Measurements from ENCODE around the gene KBTBD13.
A peak's percentile ranks its signal among the peaks of the same experiment; 100 is the strongest.
"Not testable (repeated sequence)": the region's sequence is repeated elsewhere in the genome, so short reads cannot be mapped to it uniquely, and the experiment has no call there.

Gene KBTBD13

DNA sequence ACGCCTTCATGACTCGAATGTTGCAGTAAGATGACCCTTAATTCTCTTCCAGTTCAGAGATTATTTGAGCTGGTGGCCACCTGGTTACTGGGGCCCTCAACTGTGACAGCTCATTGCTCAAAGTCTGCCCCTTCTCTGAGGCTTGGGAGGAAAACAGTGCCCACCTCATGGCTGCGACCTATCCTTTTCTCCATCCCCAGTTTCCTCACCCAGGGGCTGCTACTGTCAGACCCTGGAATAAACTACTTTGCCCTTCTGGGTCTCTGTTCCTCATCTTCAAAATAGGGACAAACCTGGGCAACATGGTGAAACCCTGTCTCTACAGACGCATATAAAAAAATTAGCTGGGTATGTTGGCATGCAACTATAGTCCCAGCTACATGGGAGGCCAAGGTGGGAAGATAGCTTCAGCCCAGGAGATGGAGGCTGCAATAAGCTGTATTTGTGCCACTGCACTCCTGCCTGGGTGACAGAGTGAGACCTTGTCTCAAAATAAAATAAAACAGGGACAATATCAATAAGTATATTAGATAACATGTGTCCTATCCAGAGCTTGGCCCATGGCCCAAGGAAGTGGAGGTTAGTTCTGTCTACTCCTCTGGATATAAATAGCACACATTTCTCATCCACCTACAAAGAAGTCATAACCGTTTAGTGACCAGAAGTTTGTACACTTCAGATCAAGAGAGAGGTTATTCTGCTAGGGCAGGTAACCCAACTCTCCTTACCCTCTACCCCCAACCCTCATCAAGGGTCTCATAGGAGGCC, 6.6 kb upstream of the KBTBD13 start:
- DNase-seq (ENCODE audit: low spot score): no peak

DNA sequence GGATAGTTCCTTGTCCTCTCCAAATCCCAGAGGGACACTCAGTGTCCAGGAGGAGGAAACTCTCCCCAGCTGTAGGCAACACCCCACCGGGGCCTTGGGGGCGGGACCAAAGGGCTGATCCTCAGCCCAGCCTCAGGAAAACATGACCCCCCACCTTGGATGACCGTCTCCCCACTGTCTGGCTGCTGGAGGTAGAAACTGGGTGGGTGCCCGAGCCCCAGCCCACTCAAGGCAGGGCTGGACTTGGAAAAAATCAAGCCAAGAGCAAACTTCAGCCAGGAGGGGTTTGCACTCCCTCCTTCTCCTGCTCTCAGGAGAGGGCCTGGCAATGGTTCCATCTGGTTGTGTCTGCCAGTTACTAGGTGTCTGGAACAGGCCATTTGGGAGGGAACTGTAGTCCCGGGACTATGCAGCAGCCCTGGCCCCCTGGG, 5.2 kb upstream of the KBTBD13 start:
- no peak for DNase-seq (ENCODE audit: low spot score)

DNA sequence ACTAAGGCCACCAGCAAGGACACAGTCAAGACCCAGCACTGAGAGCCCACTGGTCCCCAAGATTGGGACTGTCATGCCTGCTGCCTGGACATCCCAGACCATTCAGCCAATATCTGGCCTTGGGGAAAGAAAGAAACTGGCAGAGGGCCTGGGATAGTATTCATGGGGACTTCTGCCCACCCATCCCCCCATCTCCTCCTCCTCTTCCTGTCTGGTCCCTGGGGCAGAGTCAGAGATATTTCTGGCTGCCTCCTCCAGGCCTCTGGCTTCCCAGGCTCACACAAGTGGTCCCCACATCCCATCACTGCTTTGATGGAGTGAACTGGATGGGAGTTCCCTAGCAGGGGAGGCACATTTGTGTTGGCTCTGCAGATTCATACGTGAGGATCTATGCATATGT, 4.5 kb upstream of the KBTBD13 start:
- DNase-seq (ENCODE audit: low spot score): no peak

DNA sequence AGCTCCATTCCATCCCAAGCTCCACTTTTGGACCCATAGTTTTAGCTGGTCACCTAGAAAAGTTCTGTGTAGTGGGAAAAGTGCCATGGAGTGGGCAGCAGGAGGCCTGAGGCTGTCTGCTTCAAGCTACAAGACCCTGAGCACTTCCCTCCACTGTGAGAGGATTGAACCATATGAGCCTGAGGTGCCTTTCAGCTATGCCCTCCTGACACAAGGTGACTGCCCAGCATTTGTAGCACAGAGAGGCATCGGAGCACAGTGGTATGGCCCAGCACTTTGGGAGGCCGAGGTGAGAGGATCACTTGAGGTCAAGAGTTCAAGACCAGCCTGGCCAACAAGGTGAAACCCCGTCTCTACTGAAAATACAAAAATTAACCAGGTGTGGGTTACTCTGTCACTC, 3.9 kb upstream of the KBTBD13 start:
- no peak for DNase-seq (ENCODE audit: low spot score)

DNA sequence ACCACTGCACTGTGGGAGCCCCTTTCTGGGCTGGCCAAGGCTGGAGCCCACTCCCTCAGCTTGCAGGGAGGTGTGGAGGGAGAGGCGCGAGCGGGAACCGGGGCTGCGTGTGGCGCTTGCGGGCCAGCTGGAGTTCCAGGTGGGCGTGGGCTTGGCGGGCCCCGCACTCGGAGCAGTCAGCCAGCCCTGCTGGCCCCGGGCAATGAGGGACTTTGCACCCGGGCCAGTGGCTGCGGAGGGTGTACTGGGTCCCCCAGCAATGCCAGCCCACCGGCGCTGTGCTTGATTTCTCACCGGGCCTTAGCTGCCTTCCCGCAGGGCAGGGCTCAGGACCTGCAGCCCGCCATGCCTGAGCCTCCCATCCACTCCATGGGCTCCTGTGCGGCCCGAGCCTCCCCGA, 1.6 kb upstream of the KBTBD13 start:
- not testable (repeated sequence) for DNase-seq (ENCODE audit: low spot score)

DNA sequence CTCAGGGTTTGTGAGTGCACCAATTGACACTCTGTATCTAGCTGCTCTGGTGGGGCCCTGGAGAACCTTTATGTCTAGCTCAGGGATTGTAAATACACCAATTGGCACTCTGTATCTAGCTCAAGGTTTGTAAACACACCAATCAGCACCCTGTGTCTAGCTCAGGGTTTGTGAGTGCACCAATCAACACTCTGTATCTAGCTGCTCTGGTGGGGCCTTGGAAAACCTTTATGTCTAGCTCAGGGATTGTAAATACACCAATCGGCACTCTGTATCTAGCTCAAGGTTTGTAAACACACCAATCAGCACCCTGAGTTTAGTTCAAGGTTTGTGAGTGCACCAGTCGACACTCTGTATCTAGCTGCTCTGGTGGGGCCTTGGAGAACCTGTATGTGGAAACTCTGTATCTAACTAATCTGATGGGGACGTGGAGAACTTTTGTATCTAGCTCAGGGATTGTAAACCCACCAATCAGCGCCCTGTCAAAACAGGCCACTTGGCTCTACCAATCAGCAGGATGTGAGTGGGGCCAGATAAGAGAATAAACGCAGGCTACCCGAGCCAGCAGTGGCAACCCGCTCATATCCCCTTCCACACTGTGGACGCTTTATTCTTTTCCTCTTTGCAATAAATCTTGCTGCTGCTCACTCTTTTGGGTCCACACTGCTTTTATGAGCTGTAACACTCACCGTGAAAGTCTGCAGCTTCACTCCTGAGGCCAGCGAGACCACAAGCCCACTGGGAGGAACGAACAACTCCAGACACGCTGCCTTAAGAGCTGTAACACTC, 745 bp upstream of the KBTBD13 start:
- not testable (repeated sequence) for DNase-seq (ENCODE audit: low spot score)

DNA sequence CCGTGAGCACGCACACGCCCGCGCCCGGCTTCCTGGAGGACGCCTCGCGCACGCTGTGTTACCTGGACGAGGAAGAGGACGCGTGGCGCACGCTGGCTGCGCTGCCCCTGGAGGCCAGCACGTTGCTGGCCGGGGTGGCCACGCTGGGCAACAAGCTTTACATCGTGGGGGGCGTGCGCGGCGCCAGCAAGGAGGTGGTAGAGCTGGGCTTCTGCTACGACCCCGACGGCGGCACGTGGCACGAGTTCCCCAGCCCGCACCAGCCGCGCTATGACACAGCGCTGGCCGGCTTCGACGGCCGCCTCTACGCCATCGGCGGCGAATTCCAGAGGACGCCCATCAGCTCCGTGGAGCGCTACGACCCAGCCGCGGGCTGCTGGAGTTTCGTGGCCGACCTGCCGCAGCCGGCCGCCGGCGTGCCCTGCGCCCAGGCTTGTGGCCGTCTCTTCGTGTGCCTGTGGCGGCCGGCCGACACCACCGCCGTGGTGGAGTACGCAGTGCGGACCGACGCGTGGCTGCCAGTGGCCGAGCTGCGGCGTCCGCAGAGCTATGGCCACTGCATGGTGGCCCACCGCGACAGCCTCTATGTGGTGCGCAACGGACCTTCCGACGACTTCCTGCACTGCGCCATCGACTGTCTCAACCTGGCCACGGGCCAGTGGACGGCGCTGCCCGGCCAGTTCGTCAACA, 890 bp downstream of the KBTBD13 start:
- no peak for DNase-seq (ENCODE audit: low spot score)

DNA sequence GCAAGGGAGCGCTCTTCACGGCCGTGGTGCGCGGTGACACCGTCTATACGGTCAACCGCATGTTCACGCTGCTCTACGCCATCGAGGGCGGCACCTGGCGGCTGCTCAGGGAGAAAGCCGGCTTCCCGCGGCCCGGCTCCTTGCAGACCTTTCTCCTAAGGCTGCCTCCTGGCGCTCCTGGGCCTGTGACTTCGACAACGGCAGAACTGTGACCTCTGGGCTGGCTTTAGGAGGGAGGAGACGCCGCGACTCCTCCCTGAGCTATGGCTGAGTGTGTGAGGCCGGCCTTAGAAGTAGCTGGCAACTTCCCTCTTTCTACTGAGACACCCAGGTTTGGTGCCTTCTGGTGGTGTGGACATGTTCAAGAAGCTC, 1.4 kb downstream of the KBTBD13 start:
- DNase-seq (ENCODE audit: low spot score): no peak

DNA sequence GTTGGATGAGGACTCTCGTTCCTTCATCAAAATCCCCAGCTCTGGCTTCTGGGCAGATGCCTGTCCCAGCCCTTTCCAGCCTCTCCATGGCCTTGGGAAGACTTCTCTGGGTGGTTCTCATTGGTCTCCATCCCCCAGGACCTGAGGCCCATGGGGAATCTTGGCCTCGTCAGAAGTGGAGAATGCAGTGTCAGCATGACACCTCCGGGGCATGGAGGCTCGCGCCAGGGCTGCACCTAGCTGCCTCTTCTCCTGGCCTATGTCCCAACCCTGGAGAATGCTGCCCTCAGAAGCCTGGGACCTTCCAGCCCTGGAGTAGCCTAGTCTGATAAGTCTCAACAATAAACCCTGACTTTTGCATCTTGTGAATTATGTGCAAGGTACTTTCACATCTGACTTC, 3.0 kb downstream of the KBTBD13 start:
- no peak for DNase-seq (ENCODE audit: low spot score)

DNA sequence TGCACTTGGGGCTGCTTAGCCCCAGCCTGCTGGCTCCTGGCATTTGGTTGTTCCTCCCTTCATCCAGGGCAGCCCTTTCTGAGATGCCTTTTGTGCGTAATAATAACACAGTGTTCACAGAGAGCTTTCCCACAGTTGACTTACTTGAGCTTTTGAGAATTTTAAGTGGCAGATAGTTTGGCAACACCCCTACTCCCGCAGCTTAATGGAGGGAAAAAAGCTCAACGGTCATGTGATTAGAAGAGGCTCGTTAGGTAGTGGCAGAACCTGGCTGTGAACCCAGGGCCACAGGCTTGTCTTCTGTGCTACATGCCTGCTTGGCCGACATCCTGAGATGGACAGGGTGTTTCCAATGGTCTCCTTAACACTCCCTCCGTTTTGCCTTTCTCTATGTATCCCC, 4.7 kb downstream of the KBTBD13 start:
- DNase-seq (ENCODE audit: low spot score): no peak

DNA sequence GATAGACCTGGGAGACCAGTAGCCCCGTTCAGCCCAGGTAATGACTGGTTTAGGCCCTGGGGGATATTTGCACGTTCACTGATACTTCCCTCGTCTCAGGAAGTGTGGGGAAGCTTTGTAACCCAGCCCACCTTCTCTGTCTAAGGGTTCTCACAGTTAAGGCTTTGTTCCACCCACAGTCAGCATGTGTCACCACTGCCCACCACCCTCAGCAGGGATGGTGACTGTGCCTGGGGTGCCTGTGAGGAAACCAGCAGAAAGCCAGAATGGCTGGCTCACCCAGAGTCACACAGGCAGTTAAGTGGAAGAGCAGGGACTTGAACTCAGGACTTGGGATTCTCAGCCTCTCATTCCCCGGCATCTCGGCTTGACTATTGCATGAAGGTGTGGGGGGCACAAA, 5.2 kb downstream of the KBTBD13 start:
- no peak for DNase-seq (ENCODE audit: low spot score)

DNA sequence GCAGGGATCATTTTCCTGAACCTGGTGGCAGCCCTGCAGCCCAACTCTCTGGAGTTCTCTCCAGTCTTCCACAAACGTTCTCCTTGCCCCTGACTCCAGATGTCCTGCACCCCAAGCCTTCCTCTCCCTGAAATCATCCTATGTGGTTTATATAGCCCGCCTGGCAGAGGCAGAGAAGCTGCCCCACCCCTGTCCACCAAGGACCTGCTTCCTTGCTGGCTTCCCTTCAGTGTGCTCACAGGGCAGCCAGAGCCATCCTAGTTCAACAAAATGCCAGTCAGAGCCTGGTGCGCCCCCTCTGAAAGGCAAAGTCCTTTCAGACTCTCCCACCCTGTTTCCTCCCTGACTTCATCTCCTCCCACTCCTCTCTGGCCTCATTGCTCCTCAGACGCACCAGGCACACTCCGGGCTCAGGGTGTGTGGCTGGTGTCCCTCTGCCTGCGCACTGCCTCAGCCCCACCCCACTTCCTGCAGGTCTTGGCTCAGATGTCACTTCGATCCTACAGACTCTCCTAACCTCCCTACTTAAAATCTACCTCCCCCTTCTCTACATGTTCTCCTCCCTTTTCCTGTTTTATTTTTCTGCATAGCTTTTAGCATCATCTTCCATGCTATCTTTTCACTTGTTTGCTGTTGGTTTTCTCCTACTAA, 5.9 kb downstream of the KBTBD13 start:
- no peak for DNase-seq (ENCODE audit: low spot score)

DNA sequence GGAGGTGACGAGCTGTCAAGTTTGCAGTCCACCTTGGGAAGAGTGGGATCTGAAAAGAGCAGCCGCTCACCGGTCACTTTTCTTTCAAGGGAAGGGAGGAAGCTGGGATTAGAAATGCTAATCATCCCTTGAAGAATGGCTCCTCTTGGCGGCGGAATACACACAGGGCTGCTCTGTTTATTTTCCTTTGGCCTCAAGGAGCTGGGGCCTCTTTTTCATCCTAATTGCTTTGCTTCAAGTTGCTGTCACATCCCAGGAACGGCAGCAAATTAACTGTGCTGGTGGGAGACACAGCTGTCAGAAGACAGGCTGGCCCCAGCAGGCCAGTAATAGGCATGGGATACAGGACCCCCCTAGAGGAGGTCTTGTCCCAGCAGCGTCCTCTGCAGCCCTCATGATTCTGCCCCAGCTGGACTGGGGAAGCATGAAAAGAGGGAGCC, 6.7 kb downstream of the KBTBD13 start:
- DNase-seq (ENCODE audit: low spot score): no peak

DNA sequence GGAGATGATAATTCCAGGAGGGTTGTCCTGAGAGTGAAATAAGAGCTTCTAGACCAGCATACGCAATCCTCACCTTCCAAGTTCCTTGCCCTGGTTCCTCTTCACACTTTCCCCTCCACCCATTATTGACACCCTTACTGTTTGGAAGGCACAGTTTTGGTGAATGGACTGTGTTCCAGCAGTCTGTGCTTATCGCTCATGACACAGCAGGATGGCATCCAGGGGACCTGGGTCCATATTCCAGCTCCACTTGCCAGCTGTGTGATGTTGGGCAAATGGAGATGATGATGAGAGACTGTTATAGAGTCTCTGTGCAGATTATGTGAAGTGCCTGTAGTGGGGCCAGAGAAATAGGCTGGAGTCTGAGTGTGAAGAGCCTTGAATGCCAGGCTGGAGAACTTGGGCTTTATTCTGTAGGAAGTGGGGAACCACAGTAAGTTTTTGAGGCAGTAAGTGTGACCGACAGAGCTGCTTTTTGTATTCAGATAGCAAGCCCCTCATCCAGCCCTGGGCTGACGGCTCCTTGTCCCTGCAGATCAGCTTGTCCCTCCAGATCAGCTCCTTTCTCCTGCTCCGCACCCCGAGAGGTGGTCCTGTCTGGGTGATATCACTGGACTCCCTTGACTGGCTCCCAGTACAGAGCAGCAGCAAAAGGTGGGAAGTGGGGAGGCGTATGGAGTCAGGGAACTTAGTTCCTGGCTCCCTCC, 8.1 kb downstream of the KBTBD13 start:
- DNase-seq (ENCODE audit: low spot score): no peak

DNA sequence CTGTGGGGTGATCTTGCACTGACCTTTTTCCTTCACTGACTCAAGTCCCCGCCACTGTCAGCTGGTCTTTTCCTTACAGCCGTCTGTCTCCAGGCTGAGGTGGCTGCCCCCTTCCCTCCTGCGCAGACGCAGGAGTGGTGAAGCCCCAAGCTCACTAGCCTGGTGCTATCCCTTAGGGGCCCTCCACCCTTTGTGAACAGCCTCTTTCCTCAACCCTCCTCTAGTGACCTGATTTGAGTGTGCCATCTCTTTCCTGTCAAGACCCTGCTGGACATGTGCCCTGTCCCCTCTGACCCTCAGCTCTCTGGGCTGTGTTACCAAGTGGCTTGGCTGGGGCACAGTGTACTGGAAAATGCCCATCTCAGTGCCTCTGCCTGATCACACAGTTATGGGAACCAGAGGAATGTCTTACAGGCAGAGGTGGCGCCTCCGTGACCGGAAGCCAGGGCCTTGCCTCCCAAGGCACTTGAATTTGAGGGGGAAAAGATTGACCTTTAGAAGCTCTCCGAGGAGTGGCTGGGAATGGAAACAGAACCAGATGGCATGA, 8.7 kb downstream of the KBTBD13 start:
- no peak for DNase-seq (ENCODE audit: low spot score)

DNA sequence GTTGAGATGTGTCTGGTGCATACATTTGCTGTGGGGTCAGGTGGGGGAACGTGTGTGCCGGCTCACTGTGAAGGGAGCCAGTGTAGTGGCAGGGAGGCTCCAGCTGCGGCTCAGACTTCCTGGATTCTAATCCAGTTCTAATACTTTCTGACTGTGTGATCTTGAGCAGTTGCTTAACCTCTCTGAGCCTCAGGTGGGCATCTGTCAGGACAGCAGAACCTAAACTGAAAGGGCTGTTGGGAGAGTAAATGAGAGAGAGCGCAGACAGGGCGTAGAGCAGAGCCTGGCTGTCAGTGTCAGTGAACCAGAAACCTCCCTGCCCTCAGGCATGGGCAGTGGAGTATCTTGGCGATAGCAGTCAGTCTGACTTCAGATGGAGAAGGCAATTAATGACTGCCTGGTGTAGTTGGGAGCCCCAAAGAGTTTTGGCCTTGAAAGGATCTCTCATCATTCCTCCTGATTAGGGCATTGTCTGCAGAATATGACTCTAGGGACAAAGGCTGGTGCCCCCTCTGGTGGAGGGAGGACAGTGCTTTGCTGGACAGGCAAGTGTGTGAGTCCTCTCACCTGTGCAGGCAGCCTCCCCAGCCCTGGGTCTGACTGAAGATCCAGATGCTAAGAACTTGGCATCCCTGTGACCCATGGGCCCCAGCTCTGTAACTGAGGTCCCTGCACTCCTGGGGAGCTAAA, 9.6 kb downstream of the KBTBD13 start:
- DNase-seq (ENCODE audit: low spot score): peak; percentile 90

DNA sequence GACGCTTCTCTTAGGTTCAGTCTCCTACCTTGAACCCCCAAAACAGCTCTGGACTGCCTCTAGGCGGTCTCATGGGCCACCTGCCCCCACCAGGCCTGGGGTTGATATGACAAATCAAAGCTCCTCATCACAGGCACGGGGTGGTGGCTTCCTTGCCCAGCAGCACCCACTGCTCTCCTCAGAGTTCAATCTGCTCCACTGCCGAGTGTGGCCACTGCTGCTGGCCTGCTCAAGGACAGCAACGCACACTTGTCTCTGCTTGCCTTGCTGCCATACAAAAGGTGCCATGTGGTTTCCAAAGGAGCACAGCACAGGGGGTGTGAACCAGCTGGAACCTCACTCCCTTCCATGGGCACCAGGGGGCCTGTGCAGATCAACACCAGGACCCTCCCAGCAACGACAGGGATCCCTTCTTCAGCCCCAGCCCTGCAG, 10.2 kb downstream of the KBTBD13 start:
- no peak for DNase-seq (ENCODE audit: low spot score)

DNA sequence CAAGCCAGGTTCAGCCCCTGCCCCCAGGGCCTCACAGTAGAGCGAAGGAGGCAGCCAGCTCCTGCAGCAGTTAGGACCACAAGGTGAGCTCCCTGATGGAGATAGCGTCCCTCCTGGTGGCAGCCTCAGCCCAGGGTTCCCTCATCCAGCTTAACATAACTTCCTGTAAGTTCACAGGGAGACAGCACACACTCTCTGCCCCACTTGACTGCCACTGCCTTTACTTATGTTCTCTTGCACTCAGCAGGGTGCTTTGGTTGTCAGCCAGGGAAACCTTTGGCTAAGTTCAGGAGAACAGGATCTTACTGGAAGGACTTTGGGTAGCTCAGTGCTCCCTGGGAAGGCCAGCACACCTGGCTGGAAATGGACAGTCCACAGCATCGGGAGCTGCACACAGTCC, 10.9 kb downstream of the KBTBD13 start:
- no peak for DNase-seq (ENCODE audit: low spot score)

DNA sequence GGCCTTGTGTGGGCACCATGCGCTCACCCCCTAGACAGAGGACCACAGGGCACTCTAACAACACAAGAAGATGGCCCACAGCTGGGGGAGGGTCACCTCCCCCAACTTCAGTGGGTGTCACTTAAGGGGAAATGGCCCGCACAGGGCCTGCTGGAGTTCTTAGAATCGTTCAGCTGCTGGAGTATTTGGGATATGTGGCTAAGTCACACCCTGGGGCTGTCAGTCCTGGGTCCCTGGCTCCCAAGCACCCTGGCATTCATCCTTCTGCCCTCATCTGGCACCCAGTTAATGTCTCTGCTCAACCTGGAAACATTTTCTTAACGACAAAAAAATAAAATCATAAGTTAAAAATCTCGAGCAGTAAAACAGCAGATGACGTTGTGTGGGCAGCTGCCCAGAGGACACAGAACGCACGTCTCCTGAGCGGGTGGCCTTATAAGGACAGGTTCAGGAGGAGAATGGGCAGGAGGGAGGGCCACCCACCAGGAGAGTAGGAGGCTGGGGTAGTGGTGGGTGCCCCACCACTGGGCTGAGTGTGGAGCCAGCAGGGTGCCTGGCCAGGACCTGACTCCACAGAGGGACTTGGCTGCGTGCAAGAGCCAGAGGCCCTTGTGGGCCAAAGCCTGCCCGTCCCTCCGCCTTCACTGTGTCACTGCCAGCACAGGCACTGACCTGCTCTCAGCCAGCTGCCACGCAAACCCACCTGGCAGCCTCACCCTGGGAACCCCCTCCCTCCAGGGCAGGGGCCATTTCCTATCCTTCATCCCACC, 11.5 kb downstream of the KBTBD13 start:
- no peak for DNase-seq (ENCODE audit: low spot score)

DNA sequence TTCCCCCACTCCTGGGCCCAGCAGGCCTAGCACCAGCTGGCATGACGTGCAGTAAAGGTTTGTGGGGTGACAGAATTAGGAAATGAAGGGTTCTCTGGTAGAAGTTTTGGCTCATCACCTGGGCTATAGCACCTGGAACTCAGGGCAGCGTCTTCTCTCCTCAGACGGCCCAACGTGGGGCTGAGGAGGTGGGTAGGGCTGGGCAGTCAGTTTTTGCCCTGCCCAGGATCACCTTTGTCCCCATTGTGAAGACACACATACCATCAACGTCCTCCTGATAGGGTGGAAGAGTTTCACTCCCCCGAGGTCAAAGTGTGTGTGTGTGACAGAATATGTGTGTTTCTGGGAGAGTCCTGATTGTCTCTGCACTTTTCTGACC, 12.1 kb downstream of the KBTBD13 start:
- peak; percentile 84 for DNase-seq (ENCODE audit: low spot score)
